ENCODE results near the gene MEGF10. TPM values are rescaled to one million over a fixed set of nuclear protein-coding genes. Genes with fewer than 3 reads are reported as not detected.

MEGF10 gene
- total and polyA plus RNA-seq, 2 donors (not counting 1 experiment from before 2014, with no cell fraction given): not detected

DNA sequence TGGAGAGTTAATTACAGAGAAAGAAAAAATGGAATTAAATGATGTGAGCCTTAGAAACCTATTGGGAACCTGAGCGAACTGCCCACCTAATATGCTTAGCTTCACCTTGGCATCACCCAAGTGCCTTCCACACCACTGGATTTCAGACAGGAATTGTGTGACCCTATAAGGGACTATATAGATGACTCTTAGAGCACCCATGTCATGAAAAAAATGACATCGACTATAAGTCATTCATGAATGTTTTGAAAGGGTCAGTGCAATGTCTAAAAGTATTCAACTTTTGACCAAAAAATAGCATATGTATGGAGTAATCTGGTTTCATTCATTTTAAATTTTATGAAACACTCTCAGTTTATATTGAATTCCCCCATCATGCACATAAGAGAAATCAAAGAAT, 145.2 kb downstream of the MEGF10 start:
- H2AFZ ChIP-seq (ENCODE audit: insufficient read depth, low read depth, low read length, poor library complexity, severe bottlenecking): no peak overlapping the region
- Mint-ChIP-seq H3K4me3 (no peak overlapping the region), H3K4me1 (no peaks in the 10 kb centered on the region), H3K27ac (no peak overlapping the region), H3K27me3 (peaks cover 6% of the 10 kb centered on the region), H3K9me3 (ENCODE audit: insufficient read depth) (no peaks in the 10 kb centered on the region)
- H3K4me2 ChIP-seq (replicated peaks; ENCODE audit: low read depth, low read length, poor library complexity, severe bottlenecking): no peak overlapping the region
- ChIA-PET CTCF (interaction anchor here (1.2 kb wide), 1 partner anchor 778 kb away, joined by 3 read pairs; no protein-coding TSS in a partner anchor), POLR2A (no interaction called here)
- H3K27me3 ChIP-seq (replicated peaks in 1 of 4; ENCODE audit: control extremely low read depth in 1 of 4, control insufficient read depth in 3 of 4, insufficient read depth in 4 of 4, low read length in 3 of 4): no peaks in the 10 kb centered on the region
- WGBS (ENCODE audit: insufficient coverage): no CpG with 5 or more reads among the region's 2 CpGs
- H3K36me3 ChIP-seq (replicated peaks in 1 of 2; ENCODE audit: control extremely low read depth in 1 of 2, control insufficient read depth in 1 of 2, extremely low read depth in 1 of 2, insufficient read depth in 2 of 2, low read length in 1 of 2): no peaks in the 10 kb centered on the region
- H3K9ac ChIP-seq (ENCODE audit: low read length): no peak overlapping the region
- H3K4me1 ChIP-seq (ENCODE audit: control insufficient read depth in 2 of 2, insufficient read depth in 2 of 2, low read length in 2 of 2): no peaks in the 10 kb centered on the region
- no peak overlapping the region for H3K27ac ChIP-seq (ENCODE audit: low read length in 2 of 2)
- TF ChIP-seq, protein P1, sequence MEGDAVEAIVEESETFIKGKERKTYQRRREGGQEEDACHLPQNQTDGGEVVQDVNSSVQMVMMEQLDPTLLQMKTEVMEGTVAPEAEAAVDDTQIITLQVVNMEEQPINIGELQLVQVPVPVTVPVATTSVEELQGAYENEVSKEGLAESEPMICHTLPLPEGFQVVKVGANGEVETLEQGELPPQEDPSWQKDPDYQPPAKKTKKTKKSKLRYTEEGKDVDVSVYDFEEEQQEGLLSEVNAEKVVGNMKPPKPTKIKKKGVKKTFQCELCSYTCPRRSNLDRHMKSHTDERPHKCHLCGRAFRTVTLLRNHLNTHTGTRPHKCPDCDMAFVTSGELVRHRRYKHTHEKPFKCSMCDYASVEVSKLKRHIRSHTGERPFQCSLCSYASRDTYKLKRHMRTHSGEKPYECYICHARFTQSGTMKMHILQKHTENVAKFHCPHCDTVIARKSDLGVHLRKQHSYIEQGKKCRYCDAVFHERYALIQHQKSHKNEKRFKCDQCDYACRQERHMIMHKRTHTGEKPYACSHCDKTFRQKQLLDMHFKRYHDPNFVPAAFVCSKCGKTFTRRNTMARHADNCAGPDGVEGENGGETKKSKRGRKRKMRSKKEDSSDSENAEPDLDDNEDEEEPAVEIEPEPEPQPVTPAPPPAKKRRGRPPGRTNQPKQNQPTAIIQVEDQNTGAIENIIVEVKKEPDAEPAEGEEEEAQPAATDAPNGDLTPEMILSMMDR (IDR thresholded peaks at IDR 0.05): no peak
- no peak for TF ChIP-seq EZH2 (IDR thresholded peaks at IDR 0.05; ENCODE audit: borderline replicate concordance, insufficient read depth, low read depth, low read length, poor library complexity, severe bottlenecking)
- intact Hi-C loops (cut with micrococcal nuclease): no loop called here
- no peaks in the 10 kb centered on the region for H4K20me1 ChIP-seq (ENCODE audit: control insufficient read depth, insufficient read depth, low read length, poor library complexity, severe bottlenecking)
- no peak overlapping the region for H3K4me3 ChIP-seq (ENCODE audit: control extremely low read depth in 1 of 5, extremely low read depth in 1 of 5, insufficient read depth in 1 of 5, low read depth in 2 of 5, low read length in 4 of 5)
- no peak for DNase-seq
- no peaks in the 10 kb centered on the region for H3K79me2 ChIP-seq (ENCODE audit: control insufficient read depth, insufficient read depth, low read length)
- ATAC-seq (ENCODE audit: low read depth): no peak
- no peaks in the 10 kb centered on the region for H3K9me3 ChIP-seq (ENCODE audit: control extremely low read depth in 1 of 3, control insufficient read depth in 2 of 3, insufficient read depth in 1 of 3, low read length in 2 of 3)

DNA sequence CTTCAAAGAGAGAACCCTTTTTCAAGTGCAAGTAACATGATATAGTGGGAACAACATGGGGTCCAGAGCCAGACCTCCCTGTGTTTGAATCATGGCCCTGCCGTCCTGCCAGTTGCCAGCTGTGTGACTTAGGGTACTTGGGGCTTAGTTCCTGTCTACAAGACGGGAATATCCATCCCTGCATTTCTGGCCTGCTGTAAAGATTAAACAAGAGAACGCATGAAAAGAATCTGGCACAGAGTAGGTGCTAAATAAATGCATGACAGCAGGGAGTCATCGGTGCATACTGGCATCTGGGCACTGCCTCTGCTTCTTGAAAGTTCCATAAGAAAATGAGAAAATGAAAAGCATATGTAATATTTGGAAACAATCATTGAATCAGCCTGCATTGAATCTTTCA, 149.0 kb downstream of the MEGF10 start:
- ATAC-seq (ENCODE audit: low read depth): no peak
- Mint-ChIP-seq H3K27ac (no peak overlapping the region), H3K4me3 (no peak overlapping the region), H3K27me3 (peaks cover 14% of the 10 kb centered on the region), H3K9me3 (ENCODE audit: insufficient read depth) (no peaks in the 10 kb centered on the region), H3K4me1 (no peaks in the 10 kb centered on the region)
- no peaks in the 10 kb centered on the region for H3K36me3 ChIP-seq (replicated peaks in 1 of 2; ENCODE audit: control extremely low read depth in 1 of 2, control insufficient read depth in 1 of 2, extremely low read depth in 1 of 2, insufficient read depth in 2 of 2, low read length in 1 of 2)
- DNase-seq: no peak
- H2AFZ ChIP-seq (ENCODE audit: insufficient read depth, low read depth, low read length, poor library complexity, severe bottlenecking): no peak overlapping the region
- no peak overlapping the region for H3K9ac ChIP-seq (ENCODE audit: low read length)
- no peak overlapping the region for H3K4me2 ChIP-seq (replicated peaks; ENCODE audit: low read depth, low read length, poor library complexity, severe bottlenecking)
- no peaks in the 10 kb centered on the region for H3K79me2 ChIP-seq (ENCODE audit: control insufficient read depth, insufficient read depth, low read length)
- H3K9me3 ChIP-seq (ENCODE audit: control extremely low read depth in 1 of 3, control insufficient read depth in 2 of 3, insufficient read depth in 1 of 3, low read length in 2 of 3): no peaks in the 10 kb centered on the region
- H3K4me1 ChIP-seq (ENCODE audit: control insufficient read depth in 2 of 2, insufficient read depth in 2 of 2, low read length in 2 of 2): no peaks in the 10 kb centered on the region
- no peak for TF ChIP-seq EZH2 (IDR thresholded peaks at IDR 0.05; ENCODE audit: borderline replicate concordance, insufficient read depth, low read depth, low read length, poor library complexity, severe bottlenecking)
- TF ChIP-seq, protein P1 (IDR thresholded peaks at IDR 0.05): no peak
- no peaks in the 10 kb centered on the region for H4K20me1 ChIP-seq (ENCODE audit: control insufficient read depth, insufficient read depth, low read length, poor library complexity, severe bottlenecking)
- H3K27me3 ChIP-seq (replicated peaks in 1 of 4; ENCODE audit: control extremely low read depth in 1 of 4, control insufficient read depth in 3 of 4, insufficient read depth in 4 of 4, low read length in 3 of 4): no peaks in the 10 kb centered on the region
- H3K4me3 ChIP-seq (ENCODE audit: control extremely low read depth in 1 of 5, extremely low read depth in 1 of 5, insufficient read depth in 1 of 5, low read depth in 2 of 5, low read length in 4 of 5): no peak overlapping the region
- no peak overlapping the region for H3K27ac ChIP-seq (ENCODE audit: low read length in 2 of 2)
- WGBS (ENCODE audit: insufficient coverage): 77% methylated on average over 4 of the region's 4 CpGs
- ChIA-PET POLR2A (no interaction called here), CTCF (no interaction called here)
- intact Hi-C loops (cut with micrococcal nuclease): loop anchor here (5.0 kb wide), 1 partner anchor 602 kb away; no protein-coding TSS in a partner anchor
